GM23338 (cell line): ENCODE data around the gene PANK3.

Experiments
- CREB1 ChIP-seq: fragments of 250-450 bp; sonication (Bioruptor Pico); IDR thresholded peaks from 2 replicates; pipeline ENCODE4 v1.5.0; 2020; ENCODE audit warnings: low read depth, mild to moderate bottlenecking, moderate library complexity
- CTCF ChIP-seq, 2 experiments: fragments of 200-600 bp in 1 of 2; sonication (generic) in 1 of 2; conservative IDR thresholded peaks; 2 replicates each; pipeline versions ENCODE4 v1.5.1 to v1.6.1; 2016 to 2017; ENCODE audit warnings: antibody characterized with exemption in 2 of 2, low read depth in 2 of 2, mild to moderate bottlenecking in 2 of 2, moderate library complexity in 1 of 2
- EZH2 ChIP-seq: fragments of 200-600 bp; sonication (generic); IDR thresholded peaks from one replicate; pipeline ENCODE4 v1.8.0; 2017; ENCODE audit warnings: antibody characterized with exemption, mild to moderate bottlenecking, low read depth; ENCODE audit not compliant: unreplicated experiment
- EZH2phosphoT487 ChIP-seq: fragments of 200-600 bp; sonication (generic); IDR thresholded peaks from one replicate; pipeline ENCODE4 v1.8.1; 2018; ENCODE audit warnings: antibody characterized with exemption; ENCODE audit not compliant: unreplicated experiment
- POLR2AphosphoS5 ChIP-seq: IDR thresholded peaks from 2 replicates; pipeline ENCODE4 v1.6.1; 2016; ENCODE audit warnings: antibody characterized with exemption, low read depth
- REST ChIP-seq: IDR thresholded peaks from one replicate; pipeline ENCODE4 v1.6.1; 2018; ENCODE audit warnings: antibody characterized with exemption; ENCODE audit not compliant: unreplicated experiment
- STAT1 ChIP-seq: IDR thresholded peaks from one replicate; pipeline ENCODE4 v1.6.1; 2016; ENCODE audit warnings: antibody characterized with exemption; ENCODE audit not compliant: unreplicated experiment
- ZNF114 ChIP-seq: fragments of 250-450 bp; sonication (Bioruptor Pico); IDR thresholded peaks from 2 replicates; pipeline ENCODE4 v1.5.0; 2020; ENCODE audit warnings: mild to moderate bottlenecking, moderate library complexity
- ZNF331 ChIP-seq: fragments of 250-450 bp; sonication (Bioruptor Pico); IDR thresholded peaks from 2 replicates; pipeline ENCODE4 v1.5.0; 2020; ENCODE audit warnings: low read depth, mild to moderate bottlenecking, moderate library complexity

GRCh38 chr5:168612996-168613395 lies 33.8 kb upstream of the PANK3 start:
- no peak for TF ChIP-seq CREB1
- no peak for TF ChIP-seq CTCF (conservative IDR thresholded peaks at IDR 0.05; ENCODE audit: low read depth in 2 of 2)
- TF ChIP-seq EZH2, result no peak
- TF ChIP-seq EZH2phosphoT487, result no peak
- TF ChIP-seq STAT1, result no peak
- no peak for TF ChIP-seq ZNF331 (CRISPR knock-in tag)
- no peak for TF ChIP-seq POLR2AphosphoS5
- TF ChIP-seq REST, result no peak
- no peak for TF ChIP-seq ZNF114 (CRISPR knock-in tag)
